ENCODE results near the gene MYMX. TPM values are rescaled to one million over a fixed set of nuclear protein-coding genes. Genes with fewer than 3 reads are reported as not detected.

Gene MYMX
- total and polyA plus RNA-seq, 2 of the 4 experiments (the other 2 are of a cell fraction), result not detected

GRCh38 chr6:44258325-44258863 is 41.7 kb downstream of the MYMX start:
- TF ChIP-seq BHLHE40 (IDR thresholded peaks at IDR 0.05; ENCODE audit: low read depth, low read length) (no peak), RFX5 (IDR thresholded peaks at IDR 0.05; ENCODE audit: low read depth, low read length) (no peak), CTCF (conservative IDR thresholded peaks at IDR 0.05; ENCODE audit: low read depth, low read length) (no peak), NFE2L2 (IDR thresholded peaks at IDR 0.05; ENCODE audit: low read depth, low read length) (no peak), MAFK (IDR thresholded peaks at IDR 0.05; ENCODE audit: low read depth, low read length) (no peak), FOS (IDR thresholded peaks at IDR 0.05; ENCODE audit: low read depth, low read length) (no peak), RAD21 (IDR thresholded peaks at IDR 0.05; ENCODE audit: low read length) (no peak), RCOR1 (IDR thresholded peaks at IDR 0.05; ENCODE audit: insufficient replicate concordance, low read length) (no peak), MAZ (IDR thresholded peaks at IDR 0.05; ENCODE audit: borderline replicate concordance, low read depth, low read length) (no peak), SMC3 (IDR thresholded peaks at IDR 0.05; ENCODE audit: low read depth, low read length) (no peak), CHD1 (IDR thresholded peaks at IDR 0.05; ENCODE audit: low read depth, low read length) (no peak), POLR2A (IDR thresholded peaks at IDR 0.05; ENCODE audit: low read depth, low read length) (no peak), CEBPB (IDR thresholded peaks at IDR 0.05; ENCODE audit: low read depth, low read length) (no peak), MXI1 (IDR thresholded peaks at IDR 0.05; ENCODE audit: borderline replicate concordance, low read depth, low read length) (no peak), ELK1 (IDR thresholded peaks at IDR 0.05; ENCODE audit: borderline replicate concordance, low read depth, low read length) (no peak), USF2 (IDR thresholded peaks at IDR 0.05; ENCODE audit: low read depth, low read length) (no peak)
- no peak overlapping the region; the same call in 1 of the 2 replicates for H3K9ac ChIP-seq (ENCODE audit: low read depth, low read length)
- H2AK5ac ChIP-seq (ENCODE audit: low read depth, low read length), result no peak overlapping the region
- no peak overlapping the region for H3K4ac ChIP-seq (ENCODE audit: low read depth, low read length)
- peaks cover 33% of the 10 kb centered on the region for H4K20me1 ChIP-seq (ENCODE audit: insufficient read depth, low read length)
- no peaks in the 10 kb centered on the region for H3K9me3 ChIP-seq (ENCODE audit: control insufficient read depth, insufficient read depth, low read length)
- no peak overlapping the region for H3K56ac ChIP-seq (ENCODE audit: extremely low read depth, insufficient read depth, low read length)
- H3K4me2 ChIP-seq (ENCODE audit: low read depth, low read length), result no peak overlapping the region
- ChIA-PET POLR2A (ENCODE audit: unreplicated experiment) (no interaction called here), CTCF (no interaction called here)
- H3K4me3 ChIP-seq (ENCODE audit: insufficient read depth, low read depth, low read length), result no peak overlapping the region
- no peak overlapping the region for H2BK15ac ChIP-seq (ENCODE audit: low read depth, low read length)
- H2BK5ac ChIP-seq (ENCODE audit: low read depth, low read length, poor library complexity, severe bottlenecking), result no peak overlapping the region
- no TSS peak for BruUV-seq (replicated peaks)
- no peak overlapping the region for H2AFZ ChIP-seq (replicated peaks; ENCODE audit: low read length, poor library complexity)
- peaks cover 19% of the 10 kb centered on the region for H3K4me1 ChIP-seq (ENCODE audit: control insufficient read depth, insufficient read depth, low read length)
- H4K91ac ChIP-seq (ENCODE audit: insufficient read depth, low read depth, low read length), result no peak overlapping the region
- peaks cover 31% of the 10 kb centered on the region for H3K36me3 ChIP-seq (ENCODE audit: control insufficient read depth, insufficient read depth, low read length)
- no peak overlapping the region; the same call in 1 of the 2 replicates for H4K5ac ChIP-seq (ENCODE audit: low read depth, low read length)
- 61% methylated on average over 3 of the region's 9 CpGs; no CpG with 5 or more reads in 1 of the 2 experiments for WGBS, 2 experiments (ENCODE audit: extremely low coverage in 2 of 2, insufficient read length in 1 of 2)
- H2BK20ac ChIP-seq (ENCODE audit: low read depth, low read length), result no peak overlapping the region
- DNase-seq, result no peak
- peak overlapping the region; percentile 94 to 98; a peak in 1 of 4 replicates for H4K8ac ChIP-seq (ENCODE audit: low read depth in 2 of 2, low read length in 2 of 2)
- no peak overlapping the region for H2BK120ac ChIP-seq (ENCODE audit: low read depth, low read length)
- peaks cover 14 to 63% of the 10 kb centered on the region in 2 experiments for H3K79me1 ChIP-seq (ENCODE audit: low read depth in 1 of 2, low read length in 2 of 2)
- H3K9me1 ChIP-seq (ENCODE audit: insufficient read depth, low read length), result peaks cover 17% of the 10 kb centered on the region
- no peaks in the 10 kb centered on the region for H3K27me3 ChIP-seq (ENCODE audit: control insufficient read depth, insufficient read depth, low read length)
- H3K23ac ChIP-seq (ENCODE audit: low read depth, low read length), result 0 out of 2 replicates have a peak overlapping the region, but pooled peaks have one; percentile 99
- no peak overlapping the region for H3K14ac ChIP-seq (replicated peaks; ENCODE audit: low read depth, low read length)
- no peak overlapping the region for H3K18ac ChIP-seq (ENCODE audit: low read depth, low read length)
- H3K27ac ChIP-seq (ENCODE audit: insufficient read depth, low read length), result no peak overlapping the region
- peak overlapping the region; percentile 11 for H2AK9ac ChIP-seq (replicated peaks; ENCODE audit: low read depth, low read length, poor library complexity)
- dilution Hi-C loops (cut with HindIII; ENCODE audit: low sequenced_read_pairs, unreplicated experiment), result no loop called here
- ATAC-seq (ENCODE audit: low read depth), result no peak
- in situ Hi-C loops (cut with MboI; ENCODE audit: low sequenced_read_pairs), result no loop called here
- intact Hi-C loops (cut with micrococcal nuclease), result no loop called here

Measured in IMR-90 (cell line).